ENCODE measurements around the gene VPS13C.

The VPS13C gene

DNA sequence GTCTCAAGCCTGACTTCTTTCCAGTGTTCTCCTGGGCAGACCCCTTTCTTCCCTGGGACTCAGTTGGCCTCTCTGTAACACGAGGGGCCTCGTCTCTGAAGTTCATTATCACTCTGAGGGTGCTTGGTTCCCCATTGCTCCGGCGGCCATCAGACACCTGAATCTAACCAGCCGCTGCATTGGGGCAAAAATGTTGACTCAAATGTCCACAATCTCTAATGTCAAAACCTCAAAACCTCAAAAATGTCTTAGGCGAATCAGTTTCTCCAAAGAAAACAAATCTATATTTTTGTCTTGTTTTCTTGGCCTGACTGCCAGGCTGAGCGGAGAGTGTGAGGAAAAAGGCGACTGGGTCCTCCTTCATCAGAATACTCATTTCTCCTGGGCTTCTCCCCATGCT, 220.7 kb downstream of the VPS13C start:
- DNase-seq (ENCODE audit: low read depth) = no peak
- TF ChIP-seq, protein P1, sequence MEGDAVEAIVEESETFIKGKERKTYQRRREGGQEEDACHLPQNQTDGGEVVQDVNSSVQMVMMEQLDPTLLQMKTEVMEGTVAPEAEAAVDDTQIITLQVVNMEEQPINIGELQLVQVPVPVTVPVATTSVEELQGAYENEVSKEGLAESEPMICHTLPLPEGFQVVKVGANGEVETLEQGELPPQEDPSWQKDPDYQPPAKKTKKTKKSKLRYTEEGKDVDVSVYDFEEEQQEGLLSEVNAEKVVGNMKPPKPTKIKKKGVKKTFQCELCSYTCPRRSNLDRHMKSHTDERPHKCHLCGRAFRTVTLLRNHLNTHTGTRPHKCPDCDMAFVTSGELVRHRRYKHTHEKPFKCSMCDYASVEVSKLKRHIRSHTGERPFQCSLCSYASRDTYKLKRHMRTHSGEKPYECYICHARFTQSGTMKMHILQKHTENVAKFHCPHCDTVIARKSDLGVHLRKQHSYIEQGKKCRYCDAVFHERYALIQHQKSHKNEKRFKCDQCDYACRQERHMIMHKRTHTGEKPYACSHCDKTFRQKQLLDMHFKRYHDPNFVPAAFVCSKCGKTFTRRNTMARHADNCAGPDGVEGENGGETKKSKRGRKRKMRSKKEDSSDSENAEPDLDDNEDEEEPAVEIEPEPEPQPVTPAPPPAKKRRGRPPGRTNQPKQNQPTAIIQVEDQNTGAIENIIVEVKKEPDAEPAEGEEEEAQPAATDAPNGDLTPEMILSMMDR (IDR thresholded peaks at IDR 0.05; ENCODE audit: low read depth, low read length, missing control alignments) = no peak
- H3K4me3 ChIP-seq (ENCODE audit: low read depth, low read length) = no peak overlapping the region

DNA sequence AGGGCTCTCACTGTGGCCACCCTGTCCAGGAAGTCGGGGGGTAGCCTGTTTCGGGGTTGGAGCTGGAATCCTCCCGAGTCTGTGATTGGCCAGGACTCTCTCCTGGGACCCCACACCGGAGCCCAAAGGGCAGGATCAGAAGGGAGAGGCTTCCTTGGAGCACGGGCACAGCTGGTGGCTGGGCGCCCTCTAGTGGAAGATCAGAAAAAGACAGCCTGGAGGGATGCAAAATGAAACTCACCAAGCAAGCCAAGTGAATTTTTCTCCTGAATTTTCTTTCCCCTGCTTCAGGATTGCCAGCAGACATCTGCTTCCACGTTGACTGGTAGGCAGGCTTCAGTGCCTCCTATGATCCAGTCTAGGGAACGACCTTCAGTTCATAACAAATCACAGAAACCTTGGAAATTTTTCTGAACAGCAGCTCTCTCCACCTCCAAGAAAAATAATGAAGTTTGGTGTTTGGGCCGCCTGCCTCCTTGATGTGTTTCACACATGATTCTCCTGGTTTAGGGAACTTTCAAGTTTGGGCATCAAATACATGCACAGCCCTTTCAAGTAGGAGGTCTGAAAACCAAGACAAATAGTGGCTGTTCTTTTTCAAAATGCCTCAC, 224.6 kb downstream of the VPS13C start:
- H3K4me3 ChIP-seq (ENCODE audit: low read depth, low read length) = no peak overlapping the region
- DNase-seq (ENCODE audit: low read depth) = no peak
- TF ChIP-seq, protein P1 (IDR thresholded peaks at IDR 0.05; ENCODE audit: low read depth, low read length, missing control alignments) = peak; percentile 97

DNA sequence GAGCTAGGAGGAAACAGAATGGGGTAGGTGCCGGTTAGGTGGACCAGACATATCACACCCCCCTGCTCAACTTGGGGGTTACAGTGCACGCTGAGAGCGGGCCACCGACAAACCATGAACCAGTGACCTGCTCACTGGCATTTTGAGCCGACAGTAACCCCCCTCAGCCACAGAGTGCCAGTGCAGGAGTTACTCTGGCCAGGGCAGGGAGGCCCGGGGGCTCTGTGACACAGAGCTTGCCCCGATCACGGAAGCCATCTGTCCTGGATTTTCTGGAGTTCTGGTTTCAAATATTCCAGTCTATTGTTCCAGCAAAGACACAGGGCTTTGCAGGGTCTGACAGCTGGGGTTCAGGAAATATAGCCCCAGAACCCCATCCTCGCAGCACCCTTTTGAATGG, 225.2 kb downstream of the VPS13C start:
- DNase-seq (ENCODE audit: low read depth) = no peak
- TF ChIP-seq, protein P1 (IDR thresholded peaks at IDR 0.05; ENCODE audit: low read depth, low read length, missing control alignments) = no peak
- H3K4me3 ChIP-seq (ENCODE audit: low read depth, low read length) = no peak overlapping the region

DNA sequence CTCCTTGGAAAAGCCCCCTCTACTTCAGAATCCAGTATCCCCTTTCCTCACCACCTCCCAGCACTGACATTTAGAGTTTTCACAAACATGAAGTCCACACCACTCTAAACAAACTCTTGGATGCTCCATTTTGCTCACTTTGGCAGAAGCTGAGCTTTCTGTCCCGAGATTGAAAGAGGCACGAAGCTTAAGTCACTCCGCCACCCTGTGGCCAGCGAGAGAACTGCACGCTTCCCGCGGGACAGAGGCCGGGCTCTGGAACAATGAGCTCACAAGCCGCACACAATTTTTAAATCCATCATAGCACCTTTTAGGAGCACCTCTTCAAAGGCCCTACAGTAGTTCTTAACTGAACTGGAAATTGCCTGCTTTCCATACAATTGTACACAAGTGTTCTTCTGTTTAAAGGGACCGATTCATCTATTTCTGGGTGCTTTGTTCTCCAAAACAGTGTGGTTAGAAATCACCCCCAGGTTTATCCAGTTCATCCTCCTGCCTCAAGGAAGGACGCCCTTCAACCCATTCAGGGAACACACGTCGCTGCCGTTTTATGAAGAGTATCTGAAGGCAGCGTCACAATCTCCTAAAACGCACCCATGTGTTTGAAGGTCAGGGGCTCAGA, 226.1 kb downstream of the VPS13C start:
- DNase-seq (ENCODE audit: low read depth) = peak; percentile 15
- H3K4me3 ChIP-seq (ENCODE audit: low read depth, low read length) = no peak overlapping the region
- TF ChIP-seq, protein P1 (IDR thresholded peaks at IDR 0.05; ENCODE audit: low read depth, low read length, missing control alignments) = peak; percentile 97

DNA sequence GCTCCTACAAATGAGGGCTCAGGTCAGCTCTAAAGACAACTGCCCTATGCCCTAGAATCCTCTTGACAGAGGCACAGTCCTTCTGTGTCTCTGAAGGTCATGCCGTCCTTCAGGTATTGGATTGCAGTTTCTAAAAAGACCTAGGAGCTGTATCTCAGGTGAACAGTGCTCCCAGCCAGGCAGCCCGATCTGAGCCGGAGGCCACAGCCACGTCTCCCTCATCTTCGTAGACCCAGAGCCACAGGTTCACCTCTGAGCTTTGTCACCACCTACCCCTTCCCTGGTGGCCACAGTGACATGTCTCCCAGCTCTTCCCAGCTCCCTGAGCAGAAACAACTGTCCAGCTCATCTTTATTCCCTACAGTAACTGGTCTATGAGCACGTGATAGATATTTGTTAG, 228.0 kb downstream of the VPS13C start:
- DNase-seq (ENCODE audit: low read depth) = no peak
- TF ChIP-seq, protein P1 (IDR thresholded peaks at IDR 0.05; ENCODE audit: low read depth, low read length, missing control alignments) = no peak
- H3K4me3 ChIP-seq (ENCODE audit: low read depth, low read length) = no peak overlapping the region

DNA sequence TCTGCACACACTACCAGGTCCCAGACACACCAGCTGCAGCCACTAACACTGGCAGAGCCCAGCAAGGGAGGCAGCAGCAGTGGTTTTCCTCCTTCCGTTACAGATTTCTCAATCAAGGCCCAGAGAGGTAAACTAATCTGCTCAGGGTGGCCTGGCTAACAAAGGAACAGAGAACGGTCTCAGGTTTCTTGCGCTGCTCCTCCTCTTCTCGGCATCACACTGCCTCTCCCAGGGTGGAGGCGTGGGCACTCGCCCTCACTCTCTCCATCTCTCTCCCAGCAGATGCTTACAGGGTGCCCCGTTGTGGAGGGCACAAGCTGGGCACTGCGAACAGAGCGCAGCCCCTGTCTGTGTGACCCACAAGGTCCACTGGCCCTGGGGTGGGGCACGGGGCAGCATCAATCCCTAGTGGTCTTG, 228.7 kb downstream of the VPS13C start:
- TF ChIP-seq, protein P1 (IDR thresholded peaks at IDR 0.05; ENCODE audit: low read depth, low read length, missing control alignments) = no peak
- H3K4me3 ChIP-seq (ENCODE audit: low read depth, low read length) = no peak overlapping the region
- DNase-seq (ENCODE audit: low read depth) = no peak

All from GM12864 (cell line).